Keratinocyte (primary cell): ENCODE measurements around the gene ALOX15.

Experiments used
- CTCF ChIP-seq, 3 experiments: IDR thresholded peaks in 1 of 3; conservative IDR thresholded peaks in 1 of 3; optimal IDR thresholded peaks in 1 of 3; 2 replicates in 2 of 3; 3 replicates in 1 of 3; pipeline versions ENCODE3 to v1.5.1; 2011; ENCODE audit warnings: low read length in 3 of 3, mild to moderate bottlenecking in 3 of 3, moderate library complexity in 2 of 3, control low read depth in 1 of 3, inconsistent platforms in 1 of 3; ENCODE audit not compliant: insufficient read depth in 2 of 3; ENCODE audit errors: extremely low read depth in 1 of 3
- EZH2 ChIP-seq: IDR thresholded peaks from one replicate; pipeline ENCODE4 v1.6.1; 2012; ENCODE audit warnings: inconsistent platforms, mild to moderate bottlenecking, low read length, moderate library complexity

- no peak for TF ChIP-seq CTCF (optimal IDR thresholded peaks at IDR 0.05 in 1 of 3, IDR thresholded peaks at IDR 0.05 in 1 of 3, conservative IDR thresholded peaks at IDR 0.05 in 1 of 3; ENCODE audit: extremely low read depth in 1 of 3, insufficient read depth in 2 of 3, low read length in 3 of 3)
- TF ChIP-seq EZH2 = no peak
Measured at GRCh38 chr17:4690745-4691144, 49.3 kb upstream of the ALOX15 start.
